ENCODE measurements around the gene PUSL1.

DNA sequence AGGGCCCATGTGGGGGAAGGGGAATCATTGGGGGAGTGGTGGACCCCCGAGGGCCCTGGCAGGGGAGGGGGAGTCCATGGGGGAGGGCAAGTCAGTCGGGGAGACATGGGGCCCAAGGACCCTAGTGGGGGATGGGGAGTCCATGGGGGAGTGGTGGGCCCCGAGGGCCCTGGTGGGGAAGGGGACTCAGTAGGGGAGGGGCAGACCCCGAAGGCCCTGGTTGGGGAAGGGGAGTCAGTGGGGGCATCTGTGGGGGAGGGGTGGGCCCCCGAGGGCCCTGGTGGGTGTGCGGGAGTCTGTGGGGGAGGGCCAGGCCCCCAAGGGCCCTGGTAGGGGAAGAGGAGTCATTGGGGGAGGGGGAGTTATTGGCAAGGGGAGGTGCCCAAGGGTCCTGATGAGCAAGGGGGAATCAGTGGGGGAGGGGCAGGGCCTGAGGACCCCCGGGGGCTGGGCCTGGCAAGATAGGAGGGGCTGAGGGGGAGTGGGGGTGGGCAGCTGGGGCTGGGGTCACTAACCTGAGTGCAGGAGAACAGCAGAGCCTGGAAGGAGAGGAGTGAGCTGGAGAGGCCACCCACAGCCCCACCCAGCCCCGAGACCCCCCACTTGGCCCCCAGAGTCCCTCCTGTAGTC is 47.9 kb downstream of the PUSL1 start:
- TF ChIP-seq EZH2 (IDR thresholded peaks at IDR 0.05) = no peak
- no peak for TF ChIP-seq POLR2AphosphoS5 (IDR thresholded peaks at IDR 0.05; ENCODE audit: borderline replicate concordance, low read depth, low read length)
- TF ChIP-seq FOXP2 (optimal IDR thresholded peaks at IDR 0.05; ENCODE audit: control extremely low read depth, extremely low read length, insufficient read depth) = no peak
